MM.1S (cell line): ENCODE results near the gene ESF1.

ENCODE experiments used
- EZH2 ChIP-seq: fragments of 300-600 bp; sonication (generic); optimal IDR thresholded peaks from 2 replicates; pipeline ENCODE3; 2017; ENCODE audit warnings: low read depth, mild to moderate bottlenecking, antibody characterized with exemption, low read length, mixed read lengths
- EZH2phosphoT487 ChIP-seq: fragments of 300-600 bp; sonication (generic); IDR thresholded peaks from 2 replicates; pipeline ENCODE4 v1.6.1; 2018; ENCODE audit warnings: antibody characterized with exemption, low read length
- TF ChIP-seq, protein P1 (sequence below): fragments of 300-600 bp; sonication (generic); IDR thresholded peaks from 2 replicates; pipeline ENCODE4 v1.5.1; 2016; ENCODE audit warnings: antibody characterized with exemption, low read length, mixed read lengths

- TF ChIP-seq, protein P1, sequence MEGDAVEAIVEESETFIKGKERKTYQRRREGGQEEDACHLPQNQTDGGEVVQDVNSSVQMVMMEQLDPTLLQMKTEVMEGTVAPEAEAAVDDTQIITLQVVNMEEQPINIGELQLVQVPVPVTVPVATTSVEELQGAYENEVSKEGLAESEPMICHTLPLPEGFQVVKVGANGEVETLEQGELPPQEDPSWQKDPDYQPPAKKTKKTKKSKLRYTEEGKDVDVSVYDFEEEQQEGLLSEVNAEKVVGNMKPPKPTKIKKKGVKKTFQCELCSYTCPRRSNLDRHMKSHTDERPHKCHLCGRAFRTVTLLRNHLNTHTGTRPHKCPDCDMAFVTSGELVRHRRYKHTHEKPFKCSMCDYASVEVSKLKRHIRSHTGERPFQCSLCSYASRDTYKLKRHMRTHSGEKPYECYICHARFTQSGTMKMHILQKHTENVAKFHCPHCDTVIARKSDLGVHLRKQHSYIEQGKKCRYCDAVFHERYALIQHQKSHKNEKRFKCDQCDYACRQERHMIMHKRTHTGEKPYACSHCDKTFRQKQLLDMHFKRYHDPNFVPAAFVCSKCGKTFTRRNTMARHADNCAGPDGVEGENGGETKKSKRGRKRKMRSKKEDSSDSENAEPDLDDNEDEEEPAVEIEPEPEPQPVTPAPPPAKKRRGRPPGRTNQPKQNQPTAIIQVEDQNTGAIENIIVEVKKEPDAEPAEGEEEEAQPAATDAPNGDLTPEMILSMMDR, result no peak
- TF ChIP-seq EZH2phosphoT487 (no peak), EZH2 (no peak)
These were observed 67.1 kb downstream of the ESF1 start for GRCh38 chr20:13717631-13718044.
